BLaER1 (cell line): Measurements from ENCODE around the gene ZBED5.
"Not testable (repeated sequence)": the region's sequence is repeated elsewhere in the genome, so short reads cannot be mapped to it uniquely, and the experiment has no call there.

Source experiments
- H3K27ac ChIP-seq: shearing (Covaris generic); formaldehyde crosslinking; 2 replicates; pipeline ENCODE4 v1.8.1; 2022
- H3K27me3 ChIP-seq: shearing (Covaris generic); formaldehyde crosslinking; 2 replicates; pipeline ENCODE4 v1.8.1; 2022
- H3K36me3 ChIP-seq: shearing (Covaris generic); formaldehyde crosslinking; 2 replicates; pipeline ENCODE4 v1.8.1; 2022
- H3K4me1 ChIP-seq: shearing (Covaris generic); formaldehyde crosslinking; 2 replicates; pipeline ENCODE4 v1.8.1; 2022
- H3K4me2 ChIP-seq: shearing (Covaris generic); formaldehyde crosslinking; 2 replicates; pipeline ENCODE4 v1.8.1; 2022
- H3K4me3 ChIP-seq: shearing (Covaris generic); formaldehyde crosslinking; 2 replicates; pipeline ENCODE4 v1.8.1; 2022
- H3K9ac ChIP-seq: shearing (Covaris generic); formaldehyde crosslinking; 2 replicates; pipeline ENCODE4 v1.8.1; 2022
- H3K9me3 ChIP-seq: shearing (Covaris generic); formaldehyde crosslinking; 2 replicates; pipeline ENCODE4 v1.8.1; 2022
- H4K20me1 ChIP-seq: shearing (Covaris generic); formaldehyde crosslinking; 2 replicates; pipeline ENCODE4 v1.8.1; 2022
- Cebpa-rat ChIP-seq: shearing (Covaris generic); IDR thresholded peaks from 2 replicates; pipeline ENCODE4 v1.8.1; 2022

ZBED5 gene

DNA sequence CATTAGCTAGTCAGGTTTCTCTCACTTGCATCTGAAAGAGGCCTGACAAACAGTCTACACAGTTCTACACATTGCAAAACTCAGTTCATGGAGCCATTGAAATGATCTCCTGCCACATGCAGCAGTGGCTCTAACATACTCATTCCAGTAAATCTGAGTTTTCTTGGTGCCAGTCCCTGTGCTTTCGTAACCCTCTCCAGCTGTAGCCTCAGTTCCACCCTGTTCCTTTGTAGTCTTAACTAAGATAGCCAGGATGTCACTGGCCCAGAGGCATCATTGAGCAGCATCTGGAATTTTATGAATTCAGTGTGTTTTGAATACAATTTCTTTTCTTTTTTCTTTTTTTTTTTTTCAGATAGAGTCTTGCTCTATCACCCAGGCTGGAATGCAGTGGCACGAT is 37.4 kb upstream of the ZBED5 start:
- Histone ChIP-seq H3K27me3 (no peaks in the 10 kb centered on the region), H3K4me1 (no peaks in the 10 kb centered on the region), H3K9me3 (peaks cover 6% of the 10 kb centered on the region), H4K20me1 (no peaks in the 10 kb centered on the region), H3K4me3 (no peak overlapping the region), H3K4me2 (no peak overlapping the region), H3K27ac (no peak overlapping the region), H3K9ac (no peak overlapping the region), H3K36me3 (no peaks in the 10 kb centered on the region)
- no peak for TF ChIP-seq Cebpa-rat

DNA sequence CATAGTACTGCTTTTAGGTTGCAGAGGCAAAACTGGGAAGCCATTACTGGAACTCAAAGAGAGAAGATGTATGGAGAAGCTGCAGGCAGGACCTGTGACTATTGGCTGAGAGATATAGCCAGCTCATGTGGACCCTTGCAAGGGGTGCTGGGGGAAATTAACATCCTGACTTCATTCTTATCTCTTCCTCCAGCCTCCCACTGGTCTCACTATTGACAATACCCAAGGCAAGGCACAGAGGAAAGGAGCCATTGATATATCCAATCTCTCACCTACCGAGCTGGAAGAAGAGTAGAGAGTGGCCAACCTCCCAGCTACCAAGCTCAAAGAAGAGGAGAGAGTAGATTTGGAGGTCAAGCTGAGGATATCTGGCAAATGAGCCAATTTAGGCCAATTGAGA is 36.8 kb upstream of the ZBED5 start:
- Histone ChIP-seq H3K9ac (no peak overlapping the region), H3K27me3 (no peaks in the 10 kb centered on the region), H3K4me3 (no peak overlapping the region), H3K9me3 (peaks cover 12% of the 10 kb centered on the region), H3K4me1 (no peaks in the 10 kb centered on the region), H3K36me3 (no peaks in the 10 kb centered on the region), H4K20me1 (no peaks in the 10 kb centered on the region), H3K27ac (no peak overlapping the region), H3K4me2 (no peak overlapping the region)
- TF ChIP-seq Cebpa-rat: no peak

DNA sequence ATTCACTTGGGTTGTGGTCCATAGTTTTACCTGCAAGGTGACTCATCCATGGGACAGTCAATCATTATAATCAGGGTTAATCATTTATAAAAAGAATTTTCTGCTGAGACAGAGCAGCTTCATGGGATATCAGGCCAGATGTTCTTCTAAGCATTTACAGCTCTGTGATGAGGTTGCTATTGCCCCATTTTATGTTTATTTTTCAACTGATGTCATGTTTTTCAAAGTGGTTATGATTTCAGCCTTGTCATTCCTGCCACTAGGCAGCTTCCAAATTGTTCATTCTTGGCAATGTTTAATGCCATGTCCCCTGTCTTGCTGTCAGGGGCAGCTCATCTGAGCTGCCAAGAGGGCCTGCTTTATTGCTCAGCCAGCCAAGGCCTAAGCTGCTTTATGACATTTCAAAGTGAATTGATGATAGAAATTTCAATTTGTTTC is 35.9 kb upstream of the ZBED5 start:
- H3K9me3 ChIP-seq: peaks cover 21% of the 10 kb centered on the region
- H3K27ac ChIP-seq: no peak overlapping the region
- no peaks in the 10 kb centered on the region for H3K27me3 ChIP-seq
- H3K4me3 ChIP-seq: no peak overlapping the region
- H3K4me1 ChIP-seq: no peaks in the 10 kb centered on the region
- no peak for TF ChIP-seq Cebpa-rat
- H3K36me3 ChIP-seq: no peaks in the 10 kb centered on the region
- no peaks in the 10 kb centered on the region for H4K20me1 ChIP-seq
- no peak overlapping the region for H3K9ac ChIP-seq
- H3K4me2 ChIP-seq: no peak overlapping the region

DNA sequence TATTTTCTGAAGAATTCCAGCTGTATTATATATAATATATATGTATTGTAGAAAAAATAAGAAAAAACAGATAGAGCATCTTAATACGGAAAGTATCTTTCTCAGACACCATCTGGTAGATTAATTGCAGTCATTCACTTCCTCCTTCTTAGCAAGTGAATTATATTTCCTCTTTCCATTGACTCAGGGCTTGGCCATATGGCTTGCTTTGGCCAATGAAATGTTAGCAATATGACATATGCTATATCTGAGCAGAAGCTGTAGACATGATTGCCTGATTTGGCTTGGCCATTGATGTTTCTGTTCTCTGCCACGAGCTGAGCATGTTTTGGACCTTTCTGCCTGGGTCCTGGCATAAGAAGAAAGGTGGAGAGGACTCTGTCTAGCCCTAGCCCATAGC is 34.4 kb upstream of the ZBED5 start:
- peaks cover 21% of the 10 kb centered on the region for H3K9me3 ChIP-seq
- no peak overlapping the region for H3K4me2 ChIP-seq
- H3K9ac ChIP-seq: no peak overlapping the region
- no peak overlapping the region for H3K4me3 ChIP-seq
- H3K36me3 ChIP-seq: no peaks in the 10 kb centered on the region
- no peaks in the 10 kb centered on the region for H3K4me1 ChIP-seq
- no peak overlapping the region for H3K27ac ChIP-seq
- H3K27me3 ChIP-seq: no peaks in the 10 kb centered on the region
- no peak for TF ChIP-seq Cebpa-rat
- H4K20me1 ChIP-seq: no peaks in the 10 kb centered on the region

DNA sequence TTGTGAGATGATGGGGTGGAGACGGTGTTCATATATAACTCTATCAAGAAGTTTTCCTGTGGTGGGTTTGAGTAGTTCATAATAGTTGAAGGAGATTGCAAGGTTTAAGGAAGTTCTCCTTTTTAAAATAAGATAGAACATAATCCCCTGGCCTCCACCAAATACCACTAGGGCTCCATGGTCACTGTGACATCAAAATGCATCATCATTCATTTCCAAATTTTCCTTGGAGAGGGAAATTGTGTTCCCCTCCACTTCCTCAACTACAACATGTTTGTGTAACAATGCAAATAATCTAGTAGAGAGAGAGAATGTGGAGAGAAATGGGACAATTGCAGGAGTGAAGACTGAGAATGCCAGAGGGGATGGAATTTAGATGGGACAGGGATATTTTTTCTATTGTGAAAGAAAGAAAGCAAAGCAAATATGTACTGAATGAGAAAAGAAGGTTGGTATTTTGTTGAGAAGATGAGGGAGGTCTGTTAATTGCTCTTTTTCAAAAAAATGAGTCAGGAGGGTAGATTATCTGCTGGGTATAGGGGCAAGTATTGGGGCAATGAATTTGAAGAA is 33.4 kb upstream of the ZBED5 start:
- no peaks in the 10 kb centered on the region for H3K4me1 ChIP-seq
- H3K9me3 ChIP-seq: peaks cover 21% of the 10 kb centered on the region
- H3K4me2 ChIP-seq: no peak overlapping the region
- H3K36me3 ChIP-seq: no peaks in the 10 kb centered on the region
- no peak overlapping the region for H3K4me3 ChIP-seq
- no peak overlapping the region for H3K9ac ChIP-seq
- H3K27ac ChIP-seq: no peak overlapping the region
- H3K27me3 ChIP-seq: no peaks in the 10 kb centered on the region
- no peaks in the 10 kb centered on the region for H4K20me1 ChIP-seq
- no peak for TF ChIP-seq Cebpa-rat

DNA sequence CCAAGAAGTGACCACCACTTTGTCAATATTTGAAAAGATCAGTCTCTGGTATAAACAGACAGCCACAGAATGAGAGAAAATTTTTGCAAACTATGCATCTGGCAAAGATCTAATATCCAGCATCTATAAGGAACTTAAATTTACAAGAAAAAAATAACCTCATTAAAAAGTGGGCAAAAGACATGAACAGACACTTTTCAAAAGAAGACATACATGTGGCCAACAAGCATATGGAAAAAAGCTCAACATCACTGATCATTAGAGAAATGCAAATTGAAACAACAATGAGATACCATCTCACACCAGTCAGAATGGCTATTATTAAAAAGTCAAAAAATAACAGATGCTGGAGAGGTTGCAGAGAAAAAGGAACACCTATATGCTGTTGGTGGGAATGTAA is 32.2 kb upstream of the ZBED5 start:
- H3K27ac ChIP-seq, H3K4me2 ChIP-seq, H3K9ac ChIP-seq, H3K4me3 ChIP-seq, H3K27me3 ChIP-seq, H3K36me3 ChIP-seq, H4K20me1 ChIP-seq, H3K4me1 ChIP-seq: not testable (repeated sequence)
- H3K9me3 ChIP-seq: peaks cover 21% of the 10 kb centered on the region

DNA sequence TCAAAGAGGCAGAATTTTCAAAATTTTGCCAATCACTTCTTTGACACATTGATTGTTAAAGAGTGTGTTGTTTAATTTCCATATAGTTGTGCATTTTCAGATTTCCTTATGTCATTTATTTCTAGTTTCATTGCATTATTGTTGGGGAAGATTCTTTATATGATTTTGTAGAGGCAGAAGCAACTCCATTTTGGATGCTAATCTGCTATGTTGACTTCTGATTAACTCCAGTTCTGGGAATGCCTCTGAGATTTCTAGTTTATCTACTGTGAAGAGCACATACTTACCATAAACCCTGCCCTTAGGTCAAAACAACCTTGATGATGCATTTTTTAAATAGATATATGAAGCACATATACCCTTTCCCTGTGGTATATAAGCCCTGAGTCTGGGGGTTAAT is 29.5 kb upstream of the ZBED5 start:
- no peaks in the 10 kb centered on the region for H4K20me1 ChIP-seq
- no peak overlapping the region for H3K4me3 ChIP-seq
- no peak overlapping the region for H3K27ac ChIP-seq
- TF ChIP-seq Cebpa-rat: no peak
- no peaks in the 10 kb centered on the region for H3K27me3 ChIP-seq
- H3K9me3 ChIP-seq: peaks cover 34% of the 10 kb centered on the region
- no peaks in the 10 kb centered on the region for H3K36me3 ChIP-seq
- H3K4me2 ChIP-seq: no peak overlapping the region
- H3K4me1 ChIP-seq: no peaks in the 10 kb centered on the region
- no peak overlapping the region for H3K9ac ChIP-seq

DNA sequence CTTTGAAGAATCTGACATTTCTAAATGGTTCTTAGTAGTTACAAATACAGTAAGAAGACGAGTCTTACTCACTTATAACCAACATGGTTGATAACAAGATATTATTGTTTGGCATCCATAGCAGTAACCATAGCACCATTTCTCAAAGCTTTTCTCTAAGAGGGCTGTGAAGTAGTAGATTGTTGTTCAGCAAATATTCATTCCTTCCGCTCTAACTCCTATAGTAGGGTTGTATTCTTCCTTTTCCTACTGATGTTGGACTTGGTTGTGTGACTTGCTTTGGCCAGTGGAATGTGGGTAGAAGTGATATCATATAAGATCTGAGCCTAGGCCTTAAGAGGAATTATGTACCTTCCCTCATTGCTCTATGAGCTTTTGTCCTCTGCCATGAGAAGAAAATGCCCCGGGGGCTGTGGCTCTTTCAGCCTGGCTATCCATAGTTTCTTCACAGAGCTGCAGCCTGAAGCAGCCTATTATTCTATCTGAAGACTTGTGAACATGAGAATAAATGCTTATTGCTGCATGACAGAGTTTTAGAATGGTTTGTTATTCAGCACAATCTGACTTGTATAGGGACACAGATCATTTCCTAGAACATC is 28.9 kb upstream of the ZBED5 start:
- Histone ChIP-seq H3K4me3 (no peak overlapping the region), H3K9ac (no peak overlapping the region), H3K9me3 (peaks cover 34% of the 10 kb centered on the region), H4K20me1 (no peaks in the 10 kb centered on the region), H3K4me1 (no peaks in the 10 kb centered on the region), H3K36me3 (no peaks in the 10 kb centered on the region), H3K4me2 (no peak overlapping the region), H3K27ac (no peak overlapping the region), H3K27me3 (no peaks in the 10 kb centered on the region)
- no peak for TF ChIP-seq Cebpa-rat

DNA sequence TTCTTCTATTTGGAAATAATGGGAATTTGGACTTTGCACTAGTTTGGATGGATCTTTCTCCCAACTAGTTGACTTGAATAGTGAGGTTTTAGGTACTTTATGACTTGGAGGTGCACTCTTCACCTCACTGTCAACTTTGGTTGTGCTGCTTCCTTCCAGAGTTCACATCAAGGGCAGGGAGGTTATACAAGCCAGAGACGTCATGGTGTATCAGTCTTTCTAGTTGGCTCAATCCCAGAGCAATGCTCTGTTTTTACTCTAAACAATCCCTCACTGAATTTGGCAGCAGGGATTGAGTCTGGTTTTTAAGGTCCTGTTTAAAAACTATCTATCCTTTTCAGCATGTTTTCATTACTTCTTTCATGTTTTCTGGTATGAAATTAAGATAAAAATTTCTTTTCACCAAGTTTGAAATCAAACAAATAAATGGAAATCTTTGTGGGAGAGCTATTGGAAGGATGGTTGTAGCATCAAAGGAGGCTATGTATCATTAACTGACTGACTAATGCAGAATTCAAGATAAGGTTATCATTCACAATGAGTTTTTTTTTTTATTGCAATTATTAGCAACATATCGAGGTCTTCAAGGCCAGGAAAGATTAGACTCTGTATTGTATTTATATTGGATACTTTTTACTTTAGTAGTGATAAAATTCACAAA is 28.0 kb upstream of the ZBED5 start:
- no peaks in the 10 kb centered on the region for H3K36me3 ChIP-seq
- peaks cover 34% of the 10 kb centered on the region for H3K9me3 ChIP-seq
- no peak overlapping the region for H3K27ac ChIP-seq
- no peak for TF ChIP-seq Cebpa-rat
- no peak overlapping the region for H3K4me3 ChIP-seq
- no peak overlapping the region for H3K9ac ChIP-seq
- no peaks in the 10 kb centered on the region for H3K4me1 ChIP-seq
- no peaks in the 10 kb centered on the region for H3K27me3 ChIP-seq
- H3K4me2 ChIP-seq: no peak overlapping the region
- H4K20me1 ChIP-seq: no peaks in the 10 kb centered on the region

DNA sequence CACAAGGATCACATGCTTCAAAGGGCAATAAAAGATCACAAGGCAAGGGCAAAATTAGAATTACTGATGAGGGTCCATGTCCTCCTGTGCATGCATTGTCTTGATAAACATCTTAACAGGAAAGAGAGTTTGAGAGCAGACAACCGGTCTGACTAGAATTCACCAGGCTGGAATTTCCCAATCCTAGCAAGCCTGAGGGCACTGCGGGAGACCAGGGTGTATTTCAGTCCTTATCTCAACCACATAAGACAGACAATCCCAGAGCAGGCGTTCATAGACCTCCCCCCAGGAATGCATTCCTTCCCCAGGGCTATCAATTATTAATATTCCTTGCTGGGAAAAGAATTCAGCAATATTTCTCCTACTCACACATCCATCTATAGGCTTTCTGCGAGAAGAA is 26.4 kb upstream of the ZBED5 start:
- not testable (repeated sequence) for H3K36me3 ChIP-seq, H3K27ac ChIP-seq, H4K20me1 ChIP-seq, H3K4me3 ChIP-seq, H3K27me3 ChIP-seq, H3K9ac ChIP-seq, H3K4me2 ChIP-seq, H3K4me1 ChIP-seq
- peaks cover 18% of the 10 kb centered on the region for H3K9me3 ChIP-seq

DNA sequence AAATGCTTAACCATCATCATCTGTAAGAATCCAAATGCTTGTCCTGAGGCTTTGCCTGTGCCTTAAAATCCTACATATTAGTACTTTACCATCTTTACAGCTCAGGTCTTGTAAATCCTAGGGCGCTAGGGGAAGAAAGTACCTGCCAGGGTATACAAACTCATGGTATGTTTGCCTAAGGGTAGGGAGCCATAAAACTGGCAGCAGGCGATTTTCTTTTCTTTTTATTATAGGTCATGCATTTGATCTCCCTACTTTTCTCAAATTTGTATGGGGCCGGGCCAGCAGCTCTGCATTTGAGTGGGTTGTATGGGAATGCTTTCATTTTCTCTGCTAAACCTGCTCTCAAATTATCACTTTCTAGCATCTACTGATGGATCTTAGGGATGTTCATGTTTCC is 24.0 kb upstream of the ZBED5 start:
- Histone ChIP-seq H3K4me2 (no peak overlapping the region), H3K27me3 (no peaks in the 10 kb centered on the region), H3K36me3 (peaks cover 21% of the 10 kb centered on the region), H4K20me1 (no peaks in the 10 kb centered on the region), H3K9me3 (peaks cover 23% of the 10 kb centered on the region), H3K4me1 (no peaks in the 10 kb centered on the region), H3K4me3 (no peak overlapping the region), H3K27ac (no peak overlapping the region), H3K9ac (no peak overlapping the region)
- no peak for TF ChIP-seq Cebpa-rat
